GM12864 (cell line): ENCODE results near the gene PDE4D.

Experiments used
- DNase-seq: peaks from one replicate; pipeline ENCODE4 v3.0.0-alpha.2; 2011; ENCODE audit warnings: low read depth
- H3K4me3 ChIP-seq: 2 replicates; pipeline ENCODE4 v1.5.1; 2011; ENCODE audit warnings: mild to moderate bottlenecking, low read depth, low read length, control low read depth
- TF ChIP-seq, protein P1 (sequence below): IDR thresholded peaks from 2 replicates; pipeline ENCODE4 v1.5.1; 2011; ENCODE audit warnings: low read depth, mild to moderate bottlenecking, moderate library complexity, low read length, control low read depth, inconsistent platforms; ENCODE audit errors: missing control alignments

Gene PDE4D

DNA sequence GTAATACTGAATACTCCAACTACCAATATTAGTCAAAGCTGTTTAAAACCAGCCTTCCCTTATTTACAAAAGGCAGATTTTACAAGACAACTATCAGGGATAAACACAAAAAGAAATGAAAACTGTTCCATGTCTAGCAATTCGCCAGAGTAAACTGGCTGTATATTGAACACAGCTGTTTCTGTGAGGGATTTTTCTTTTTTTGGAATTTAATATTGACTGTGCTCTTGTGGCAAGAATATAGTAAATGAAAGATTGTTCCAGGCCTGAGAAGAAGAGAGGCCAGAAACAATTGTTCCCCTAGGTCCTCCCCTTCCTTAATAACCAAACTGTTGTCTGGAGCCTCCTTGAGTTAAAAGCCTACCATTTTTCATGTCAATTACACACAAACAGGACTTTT is 188.6 kb downstream of the PDE4D start:
- TF ChIP-seq, protein P1, sequence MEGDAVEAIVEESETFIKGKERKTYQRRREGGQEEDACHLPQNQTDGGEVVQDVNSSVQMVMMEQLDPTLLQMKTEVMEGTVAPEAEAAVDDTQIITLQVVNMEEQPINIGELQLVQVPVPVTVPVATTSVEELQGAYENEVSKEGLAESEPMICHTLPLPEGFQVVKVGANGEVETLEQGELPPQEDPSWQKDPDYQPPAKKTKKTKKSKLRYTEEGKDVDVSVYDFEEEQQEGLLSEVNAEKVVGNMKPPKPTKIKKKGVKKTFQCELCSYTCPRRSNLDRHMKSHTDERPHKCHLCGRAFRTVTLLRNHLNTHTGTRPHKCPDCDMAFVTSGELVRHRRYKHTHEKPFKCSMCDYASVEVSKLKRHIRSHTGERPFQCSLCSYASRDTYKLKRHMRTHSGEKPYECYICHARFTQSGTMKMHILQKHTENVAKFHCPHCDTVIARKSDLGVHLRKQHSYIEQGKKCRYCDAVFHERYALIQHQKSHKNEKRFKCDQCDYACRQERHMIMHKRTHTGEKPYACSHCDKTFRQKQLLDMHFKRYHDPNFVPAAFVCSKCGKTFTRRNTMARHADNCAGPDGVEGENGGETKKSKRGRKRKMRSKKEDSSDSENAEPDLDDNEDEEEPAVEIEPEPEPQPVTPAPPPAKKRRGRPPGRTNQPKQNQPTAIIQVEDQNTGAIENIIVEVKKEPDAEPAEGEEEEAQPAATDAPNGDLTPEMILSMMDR = no peak
- DNase-seq = no peak
- H3K4me3 ChIP-seq = no peak overlapping the region

GRCh38 chr5:59703789-59704188 is 189.7 kb downstream of the PDE4D start:
- TF ChIP-seq, protein P1 = no peak
- H3K4me3 ChIP-seq = no peak overlapping the region
- no peak for DNase-seq

GRCh38 chr5:59698207-59699178 is 195.0 kb downstream of the PDE4D start:
- no peak for DNase-seq
- H3K4me3 ChIP-seq = no peak overlapping the region
- TF ChIP-seq, protein P1 = no peak

DNA sequence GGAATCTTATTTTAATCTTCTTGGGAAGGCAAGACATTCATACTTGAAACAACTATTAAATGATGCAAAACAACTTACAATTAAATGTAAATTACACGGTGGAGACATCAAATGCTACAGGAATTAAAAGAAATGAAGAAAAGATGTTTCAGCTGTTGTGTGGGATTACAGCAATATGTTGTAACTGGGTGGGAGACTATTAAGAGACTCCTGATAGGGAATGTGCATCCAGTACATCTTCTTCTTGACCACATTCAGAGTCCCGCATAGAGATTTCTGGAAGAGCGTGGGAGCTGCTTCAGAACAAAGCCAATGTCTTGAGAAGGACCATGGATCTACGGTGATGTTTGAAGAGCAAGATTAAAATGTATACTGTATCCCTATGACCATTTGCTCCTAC is 199.1 kb downstream of the PDE4D start:
- DNase-seq = no peak
- TF ChIP-seq, protein P1 = no peak
- H3K4me3 ChIP-seq = no peak overlapping the region

DNA sequence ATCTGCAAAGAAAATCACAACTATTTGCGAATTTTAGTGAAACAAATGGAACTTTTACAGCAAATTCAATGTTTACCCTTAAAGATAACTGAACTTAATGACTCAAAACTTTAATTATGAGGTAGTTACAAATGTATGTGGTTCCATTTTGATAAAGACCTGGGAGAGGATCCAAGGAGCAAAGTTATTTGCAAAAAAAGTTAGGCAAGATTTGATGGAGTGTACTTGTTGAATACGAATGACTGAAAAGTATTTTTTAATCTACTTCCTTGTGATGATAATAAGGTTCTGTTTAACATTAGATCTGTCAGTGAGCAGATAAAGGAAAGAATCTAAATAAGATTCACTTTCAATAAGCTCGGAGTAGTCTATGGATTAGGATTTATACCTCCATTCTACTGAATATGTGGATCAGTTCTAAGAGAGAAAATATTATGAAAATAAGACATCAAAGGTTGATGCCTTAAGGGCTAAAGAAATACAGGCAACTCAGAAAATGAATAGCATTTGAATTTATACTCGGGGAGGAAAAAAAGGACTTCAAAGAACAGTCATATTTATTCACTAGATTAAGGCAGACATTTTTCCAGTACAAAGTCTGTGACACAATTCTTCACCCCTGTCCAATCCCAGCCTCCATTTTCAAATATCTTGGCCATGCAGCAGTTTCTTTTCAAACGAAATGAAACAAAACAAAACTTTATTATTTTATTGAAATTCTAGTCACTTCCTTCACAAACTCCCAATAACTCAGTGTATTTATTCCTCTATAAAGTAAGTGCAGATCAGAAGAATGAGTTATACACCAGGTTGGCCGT is 199.8 kb downstream of the PDE4D start:
- DNase-seq = no peak
- TF ChIP-seq, protein P1 = no peak
- no peak overlapping the region for H3K4me3 ChIP-seq

- DNase-seq = no peak
- TF ChIP-seq, protein P1 = no peak
- no peak overlapping the region for H3K4me3 ChIP-seq
These were observed 207.7 kb downstream of the PDE4D start for GRCh38 chr5:59685793-59686192.
